ENCODE data around the gene CHMP3.
"Not testable (repeated sequence)": the region's sequence is repeated elsewhere in the genome, so short reads cannot be mapped to it uniquely, and the experiment has no call there.

CHMP3 gene

GRCh38 chr2:86549440-86549839 lies 13.8 kb downstream of the CHMP3 start:
- DNase-seq (ENCODE audit: low read depth) = not testable (repeated sequence)

- DNase-seq (ENCODE audit: low read depth) = not testable (repeated sequence)
Observed at GRCh38 chr2:86548913-86549396, 14.3 kb downstream of the CHMP3 start.

DNA sequence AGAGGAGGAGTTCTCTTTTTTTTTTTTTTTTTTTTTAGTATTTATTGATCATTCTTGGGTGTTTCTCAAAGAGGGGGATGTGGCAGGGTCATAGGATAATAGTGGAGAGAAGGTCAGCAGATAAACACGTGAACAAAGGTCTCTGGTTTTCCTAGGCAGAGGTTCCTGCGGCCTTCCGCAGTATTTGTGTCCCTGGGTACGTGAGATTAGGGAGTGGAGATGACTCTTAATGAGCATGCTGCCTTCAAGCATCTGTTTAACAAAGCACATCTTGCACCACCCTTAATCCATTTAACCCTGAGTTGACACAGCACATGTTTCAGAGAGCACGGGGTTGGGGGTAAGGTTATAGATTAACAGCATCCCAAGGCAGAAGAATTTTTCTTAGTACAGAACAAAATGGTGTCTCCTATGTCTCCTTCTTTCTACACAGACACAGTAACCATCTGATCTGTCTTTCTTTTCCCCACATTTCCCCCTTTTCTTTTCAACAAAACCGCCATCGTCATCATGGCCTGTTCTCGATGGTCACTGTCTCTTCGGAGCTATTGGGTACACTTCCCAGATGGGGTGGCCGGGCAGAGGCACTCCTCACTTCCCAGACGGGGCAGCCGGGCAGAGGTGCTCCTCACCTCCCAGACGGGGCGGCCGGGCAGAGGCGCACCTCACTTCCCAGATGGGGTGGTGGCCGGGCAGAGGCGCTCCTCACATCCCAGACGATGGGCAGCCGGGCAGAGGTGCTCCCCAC lies 14.9 kb downstream of the CHMP3 start:
- not testable (repeated sequence) for DNase-seq (ENCODE audit: low read depth)

DNA sequence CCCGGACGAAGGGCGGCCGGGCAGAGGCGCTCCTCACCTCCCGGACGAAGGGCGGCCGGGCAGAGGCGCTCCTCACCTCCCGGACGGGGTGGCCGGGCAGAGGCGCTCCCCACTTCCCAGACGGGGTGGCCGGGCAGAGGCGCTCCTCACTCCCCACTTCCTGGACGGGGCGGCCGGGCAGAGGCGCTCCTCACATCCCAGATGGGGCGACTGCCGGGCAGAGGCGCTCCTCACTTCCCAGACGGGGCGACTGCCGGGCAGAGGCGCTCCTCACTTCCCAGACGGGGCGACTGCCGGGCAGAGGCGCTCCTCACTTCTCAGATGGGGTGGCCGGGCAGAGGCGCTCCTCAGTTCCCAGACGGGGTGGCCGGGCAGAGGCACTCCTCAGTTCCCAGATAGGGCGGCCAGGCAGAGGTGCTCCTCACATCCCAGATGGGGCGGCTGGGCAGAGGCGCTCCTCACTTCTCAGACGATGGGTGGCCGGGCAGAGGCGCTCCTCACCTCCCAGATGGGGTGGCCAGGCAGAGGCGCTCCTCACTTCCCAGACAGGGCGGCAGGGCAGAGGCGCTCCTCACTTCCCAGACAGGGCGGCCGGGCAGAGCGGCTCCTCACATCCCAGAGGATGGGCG lies 17.8 kb downstream of the CHMP3 start:
- not testable (repeated sequence) for DNase-seq (ENCODE audit: low read depth)

GRCh38 chr2:86544278-86545099 lies 18.8 kb downstream of the CHMP3 start:
- not testable (repeated sequence) for DNase-seq (ENCODE audit: low read depth)

- DNase-seq (ENCODE audit: low read depth) = no peak
Observed at GRCh38 chr2:86543793-86544192, 19.4 kb downstream of the CHMP3 start.

- DNase-seq (ENCODE audit: low read depth) = peak; percentile 25
Observed at GRCh38 chr2:86543335-86543734, 19.9 kb downstream of the CHMP3 start.

GRCh38 chr2:86542814-86543213 lies 20.4 kb downstream of the CHMP3 start:
- no peak for DNase-seq (ENCODE audit: low read depth)

DNA sequence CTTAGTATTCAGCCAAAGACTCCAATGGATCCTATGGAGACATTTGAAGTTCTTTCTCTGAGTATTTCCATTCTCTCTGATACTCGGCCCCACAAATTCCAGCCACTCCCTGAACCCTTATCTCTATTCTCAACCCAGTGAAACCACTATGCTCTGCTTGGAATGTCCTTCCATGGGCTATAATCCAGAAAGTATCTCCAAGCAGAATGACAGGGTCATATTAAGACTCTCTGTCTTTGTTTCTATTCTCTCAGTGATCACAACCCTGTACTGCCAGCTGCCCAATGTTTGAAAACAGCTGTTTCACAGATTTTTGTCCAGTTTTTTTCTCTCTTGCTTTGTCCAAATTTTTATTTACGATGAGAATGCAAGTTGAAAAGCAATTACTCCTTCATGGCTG lies 21.9 kb downstream of the CHMP3 start:
- DNase-seq (ENCODE audit: low read depth) = peak; percentile 27

DNA sequence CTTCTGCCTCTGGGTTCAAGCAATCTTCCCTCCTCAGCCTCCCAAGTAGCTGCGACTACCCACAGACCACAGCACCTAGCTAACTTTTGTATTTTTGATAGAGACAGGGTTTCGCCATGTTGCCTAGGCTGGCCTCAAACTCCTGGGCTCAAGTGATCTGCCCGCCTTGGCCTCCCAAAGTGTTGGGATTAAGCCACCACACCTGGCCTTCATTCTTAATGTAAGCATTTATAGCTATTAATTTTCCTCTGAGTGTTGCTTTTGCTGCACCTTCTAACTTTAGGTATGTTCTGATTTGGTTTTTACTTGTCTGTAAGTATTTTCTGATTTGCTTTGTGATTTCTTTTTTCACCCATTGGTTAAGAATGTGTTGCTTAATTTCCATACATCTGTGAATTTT lies 29.7 kb downstream of the CHMP3 start:
- DNase-seq (ENCODE audit: low read depth) = no peak

GRCh38 chr2:86525421-86526340 lies 37.6 kb downstream of the CHMP3 start:
- no peak for DNase-seq (ENCODE audit: low read depth)

DNA sequence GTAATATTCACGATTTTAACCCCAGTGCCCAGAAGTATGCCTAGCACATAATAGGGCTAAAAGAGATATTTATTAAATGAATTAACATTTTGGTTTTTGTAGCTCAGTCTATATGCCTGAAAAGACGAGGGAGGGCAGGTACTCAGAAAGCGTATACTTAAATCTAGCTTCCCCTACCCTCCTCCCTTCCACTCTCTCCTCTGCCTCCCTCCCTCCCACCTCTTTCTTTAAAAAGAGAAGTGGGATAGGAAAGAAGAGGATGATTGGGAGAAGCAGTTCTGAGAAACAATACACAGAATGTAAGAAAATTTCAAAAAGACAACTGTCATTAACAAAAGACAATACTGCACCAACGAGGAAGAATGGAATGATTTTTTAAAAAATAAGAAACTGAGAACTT lies 39.8 kb downstream of the CHMP3 start:
- no peak for DNase-seq (ENCODE audit: low read depth)

- no peak for DNase-seq (ENCODE audit: low read depth)
Observed at GRCh38 chr2:86522711-86523110, 40.5 kb downstream of the CHMP3 start.

- no peak for DNase-seq (ENCODE audit: low read depth)
Observed at GRCh38 chr2:86521922-86522321, 41.3 kb downstream of the CHMP3 start.

- DNase-seq (ENCODE audit: low read depth) = no peak
Observed at GRCh38 chr2:86520153-86520552, 43.1 kb downstream of the CHMP3 start.

- no peak for DNase-seq (ENCODE audit: low read depth)
Observed at GRCh38 chr2:86519349-86519748, 43.9 kb downstream of the CHMP3 start.

GRCh38 chr2:86518481-86518880 lies 44.8 kb downstream of the CHMP3 start:
- DNase-seq (ENCODE audit: low read depth) = no peak

DNA sequence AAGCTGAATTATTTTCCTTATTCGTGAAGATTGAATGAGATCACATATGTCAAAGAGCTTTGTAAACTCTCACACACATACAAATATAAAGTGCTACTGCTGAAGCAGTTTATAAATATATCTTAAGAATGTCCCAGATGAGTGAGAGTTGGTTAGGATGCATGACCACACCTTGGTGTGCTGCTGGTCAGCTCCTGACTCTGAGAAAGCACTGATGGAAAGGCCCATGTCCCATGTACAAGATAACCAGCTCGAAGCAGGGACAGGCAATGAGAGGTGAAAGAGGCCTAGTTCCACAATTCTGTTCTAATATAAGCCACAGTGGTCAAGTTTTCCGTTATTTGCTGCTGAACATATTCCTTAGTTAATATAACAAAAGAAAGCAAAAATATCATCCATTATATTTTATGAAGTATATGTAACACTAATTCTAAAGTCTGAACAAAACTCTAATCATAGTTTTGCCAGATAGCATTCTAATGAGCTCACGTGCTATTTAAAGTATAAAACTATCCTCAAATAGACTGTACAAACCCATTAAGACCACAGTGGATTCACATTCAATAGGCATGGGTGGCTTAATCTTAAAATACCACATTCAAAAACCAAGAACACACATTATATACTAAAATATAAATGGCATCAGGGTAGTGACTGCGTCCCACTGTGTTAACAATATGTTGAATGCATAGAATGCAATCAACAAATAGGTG lies 49.1 kb downstream of the CHMP3 start:
- DNase-seq (ENCODE audit: low read depth) = no peak

DNA sequence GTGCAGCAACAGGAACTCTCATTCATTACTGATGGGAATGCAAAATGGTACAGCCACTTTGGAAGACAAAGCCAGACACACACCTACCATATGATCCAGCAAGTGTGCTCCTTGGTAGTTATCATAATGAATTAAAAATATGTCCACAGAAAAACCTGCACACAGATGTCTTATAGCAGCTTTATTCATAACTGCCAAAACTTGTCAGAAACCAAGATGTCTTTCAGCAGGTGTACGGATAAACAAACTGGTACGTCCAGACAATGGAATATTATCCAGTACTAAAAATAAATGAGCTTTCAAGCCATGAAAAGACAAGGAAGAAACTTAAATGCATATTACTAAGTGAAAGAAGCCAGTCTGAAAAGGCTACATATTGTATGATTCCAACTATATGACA lies 50.4 kb downstream of the CHMP3 start:
- no peak for DNase-seq (ENCODE audit: low read depth)

DNA sequence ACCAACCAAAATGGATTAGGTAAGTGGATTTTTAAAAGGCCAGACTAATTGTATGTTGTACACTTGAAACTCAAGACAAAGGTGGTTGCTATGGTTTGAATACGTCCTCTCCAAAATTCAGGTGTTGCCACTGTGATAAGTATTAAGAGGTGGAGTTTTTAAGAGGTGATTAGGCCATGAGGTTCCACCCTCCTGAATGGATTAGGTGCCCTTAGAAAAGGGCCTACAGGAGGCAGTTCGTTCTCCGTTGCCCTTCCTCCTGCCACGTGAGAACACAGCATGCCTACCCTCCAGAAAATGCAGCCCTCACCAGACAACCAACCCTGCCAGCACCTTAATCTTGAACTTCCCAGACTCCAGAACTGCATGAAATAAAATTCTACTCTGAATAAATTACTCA lies 51.2 kb downstream of the CHMP3 start:
- DNase-seq (ENCODE audit: low read depth) = no peak

DNA sequence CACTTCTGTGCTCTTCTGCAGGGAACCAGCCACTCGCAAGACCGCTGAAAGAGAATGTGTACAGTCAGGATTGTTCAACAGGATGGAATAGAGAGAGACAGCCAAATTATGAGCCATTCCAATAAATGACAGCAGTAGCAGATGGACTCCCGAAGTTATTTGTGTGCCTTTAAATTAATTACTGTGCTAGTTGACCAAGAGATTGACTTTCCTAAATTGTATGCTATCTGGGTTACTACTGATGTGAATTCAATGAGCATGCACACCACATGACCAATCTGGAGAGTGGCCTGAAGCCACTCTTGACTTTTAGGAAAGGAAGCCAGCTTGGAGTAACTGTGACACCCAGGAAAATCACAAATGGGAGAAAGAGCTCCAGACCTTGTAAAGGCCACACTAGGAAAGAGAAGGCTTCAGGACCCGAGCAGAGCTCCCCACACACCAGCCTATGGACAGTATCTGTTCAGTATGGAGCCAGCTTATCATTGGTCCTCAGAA lies 52.8 kb downstream of the CHMP3 start:
- DNase-seq (ENCODE audit: low read depth) = no peak
